Measurements from ENCODE around the gene PDE4D. TPM values are rescaled to one million over a fixed set of nuclear protein-coding genes. Genes with fewer than 3 reads are reported as not detected.

PDE4D gene
- total RNA-seq, 1 donor from 2014 or later = 14.2 TPM

- Histone ChIP-seq H3K27me3 (ENCODE audit: insufficient read depth, low read length) (no peaks in the 10 kb centered on the region), H3K4me1 (ENCODE audit: insufficient read depth, low read length) (peaks cover 15% of the 10 kb centered on the region), H2AFZ (ENCODE audit: low read depth, low read length) (no peak overlapping the region), H3K4me2 (ENCODE audit: low read length) (no peak overlapping the region), H3K36me3 (ENCODE audit: insufficient read depth, low read length) (no peaks in the 10 kb centered on the region), H3K9ac (ENCODE audit: low read length) (no peak overlapping the region), H3K27ac (ENCODE audit: low read depth, low read length) (no peak overlapping the region), H3K9me3 (ENCODE audit: insufficient read depth, low read depth, low read length) (no peaks in the 10 kb centered on the region), H3K79me2 (ENCODE audit: insufficient read depth, low read length) (no peaks in the 10 kb centered on the region), H4K20me1 (ENCODE audit: insufficient read depth, low read length) (no peaks in the 10 kb centered on the region), H3K4me3 (ENCODE audit: insufficient read depth, low read depth, low read length) (no peak overlapping the region)
- Mint-ChIP-seq H3K27me3 (ENCODE audit: low read depth, unreplicated experiment) (no peaks in the 10 kb centered on the region), H3K4me3 (ENCODE audit: unreplicated experiment) (no peak overlapping the region), H3K36me3 (ENCODE audit: low read depth, unreplicated experiment) (no peaks in the 10 kb centered on the region), H3K27ac (ENCODE audit: unreplicated experiment) (peak overlapping the region; percentile 27), H3K9me3 (ENCODE audit: unreplicated experiment) (no peaks in the 10 kb centered on the region), H3K4me1 (ENCODE audit: low read depth, unreplicated experiment) (peaks cover 60% of the 10 kb centered on the region)
- DNase-seq (ENCODE audit: low read depth) = no peak
- TF ChIP-seq EZH2 (IDR thresholded peaks at IDR 0.05; ENCODE audit: insufficient read depth, low read length) (no peak), CTCF (IDR thresholded peaks at IDR 0.05; ENCODE audit: insufficient read depth, low read depth, low read length) (no peak)
- FAIRE-seq = no peak
These were observed 66.5 kb downstream of the PDE4D start for GRCh38 chr5:59826996-59827395.

- Mint-ChIP-seq H3K4me3 (ENCODE audit: unreplicated experiment) (no peak overlapping the region), H3K36me3 (ENCODE audit: low read depth, unreplicated experiment) (no peaks in the 10 kb centered on the region), H3K27ac (ENCODE audit: unreplicated experiment) (peak overlapping the region; percentile 19), H3K4me1 (ENCODE audit: low read depth, unreplicated experiment) (peaks cover 48% of the 10 kb centered on the region), H3K27me3 (ENCODE audit: low read depth, unreplicated experiment) (no peaks in the 10 kb centered on the region), H3K9me3 (ENCODE audit: unreplicated experiment) (no peaks in the 10 kb centered on the region)
- Histone ChIP-seq H3K36me3 (ENCODE audit: insufficient read depth, low read length) (no peaks in the 10 kb centered on the region), H3K27me3 (ENCODE audit: insufficient read depth, low read length) (no peaks in the 10 kb centered on the region), H3K4me3 (ENCODE audit: insufficient read depth, low read depth, low read length) (no peak overlapping the region), H3K9ac (ENCODE audit: low read length) (no peak overlapping the region), H3K27ac (ENCODE audit: low read depth, low read length) (no peak overlapping the region), H3K4me1 (ENCODE audit: insufficient read depth, low read length) (peaks cover 5% of the 10 kb centered on the region), H2AFZ (ENCODE audit: low read depth, low read length) (no peak overlapping the region), H3K4me2 (ENCODE audit: low read length) (no peak overlapping the region), H3K9me3 (ENCODE audit: insufficient read depth, low read depth, low read length) (no peaks in the 10 kb centered on the region), H3K79me2 (ENCODE audit: insufficient read depth, low read length) (no peaks in the 10 kb centered on the region), H4K20me1 (ENCODE audit: insufficient read depth, low read length) (no peaks in the 10 kb centered on the region)
- TF ChIP-seq EZH2 (IDR thresholded peaks at IDR 0.05; ENCODE audit: insufficient read depth, low read length) (no peak), CTCF (IDR thresholded peaks at IDR 0.05; ENCODE audit: insufficient read depth, low read depth, low read length) (no peak)
- DNase-seq (ENCODE audit: low read depth) (peak; percentile 24), FAIRE-seq (no peak)
These were observed 70.1 kb downstream of the PDE4D start for GRCh38 chr5:59823420-59823819.

GRCh38 chr5:59819806-59820205 lies 73.7 kb downstream of the PDE4D start:
- H3K9ac ChIP-seq (ENCODE audit: low read length) = no peak overlapping the region
- no peaks in the 10 kb centered on the region for H3K9me3 ChIP-seq (ENCODE audit: insufficient read depth, low read depth, low read length)
- H3K36me3 ChIP-seq (ENCODE audit: insufficient read depth, low read length) = no peaks in the 10 kb centered on the region
- H3K4me1 ChIP-seq (ENCODE audit: insufficient read depth, low read length) = peaks cover 5% of the 10 kb centered on the region
- H3K36me3 Mint-ChIP-seq (ENCODE audit: low read depth, unreplicated experiment) = no peaks in the 10 kb centered on the region
- no peak for TF ChIP-seq EZH2 (IDR thresholded peaks at IDR 0.05; ENCODE audit: insufficient read depth, low read length)
- no peak for TF ChIP-seq CTCF (IDR thresholded peaks at IDR 0.05; ENCODE audit: insufficient read depth, low read depth, low read length)
- H3K4me2 ChIP-seq (ENCODE audit: low read length) = peak overlapping the region; percentile 50
- no peaks in the 10 kb centered on the region for H3K27me3 Mint-ChIP-seq (ENCODE audit: low read depth, unreplicated experiment)
- peak overlapping the region; percentile 58 for H3K27ac Mint-ChIP-seq (ENCODE audit: unreplicated experiment)
- DNase-seq (ENCODE audit: low read depth) (peak; percentile 64), FAIRE-seq (no peak)
- no peak overlapping the region for H3K4me3 ChIP-seq (ENCODE audit: insufficient read depth, low read depth, low read length)
- no peaks in the 10 kb centered on the region for H3K27me3 ChIP-seq (ENCODE audit: insufficient read depth, low read length)
- no peak overlapping the region for H3K27ac ChIP-seq (ENCODE audit: low read depth, low read length)
- no peaks in the 10 kb centered on the region for H3K79me2 ChIP-seq (ENCODE audit: insufficient read depth, low read length)
- no peak overlapping the region for H3K4me3 Mint-ChIP-seq (ENCODE audit: unreplicated experiment)
- H4K20me1 ChIP-seq (ENCODE audit: insufficient read depth, low read length) = no peaks in the 10 kb centered on the region
- H3K9me3 Mint-ChIP-seq (ENCODE audit: unreplicated experiment) = peaks cover 1% of the 10 kb centered on the region
- peaks cover 33% of the 10 kb centered on the region for H3K4me1 Mint-ChIP-seq (ENCODE audit: low read depth, unreplicated experiment)
- H2AFZ ChIP-seq (ENCODE audit: low read depth, low read length) = no peak overlapping the region

All from astrocyte (in vitro differentiated cells and primary cell).